ENCODE measurements around the gene AXIN2. TPM values are rescaled to one million over a fixed set of nuclear protein-coding genes. Genes with fewer than 3 reads are reported as not detected.
A peak's percentile ranks its signal among the peaks of the same experiment; 100 is the strongest.

The AXIN2 gene
- total and polyA plus RNA-seq, 2 donors from 2014 or later = 1.2 to 14.0 TPM

DNA sequence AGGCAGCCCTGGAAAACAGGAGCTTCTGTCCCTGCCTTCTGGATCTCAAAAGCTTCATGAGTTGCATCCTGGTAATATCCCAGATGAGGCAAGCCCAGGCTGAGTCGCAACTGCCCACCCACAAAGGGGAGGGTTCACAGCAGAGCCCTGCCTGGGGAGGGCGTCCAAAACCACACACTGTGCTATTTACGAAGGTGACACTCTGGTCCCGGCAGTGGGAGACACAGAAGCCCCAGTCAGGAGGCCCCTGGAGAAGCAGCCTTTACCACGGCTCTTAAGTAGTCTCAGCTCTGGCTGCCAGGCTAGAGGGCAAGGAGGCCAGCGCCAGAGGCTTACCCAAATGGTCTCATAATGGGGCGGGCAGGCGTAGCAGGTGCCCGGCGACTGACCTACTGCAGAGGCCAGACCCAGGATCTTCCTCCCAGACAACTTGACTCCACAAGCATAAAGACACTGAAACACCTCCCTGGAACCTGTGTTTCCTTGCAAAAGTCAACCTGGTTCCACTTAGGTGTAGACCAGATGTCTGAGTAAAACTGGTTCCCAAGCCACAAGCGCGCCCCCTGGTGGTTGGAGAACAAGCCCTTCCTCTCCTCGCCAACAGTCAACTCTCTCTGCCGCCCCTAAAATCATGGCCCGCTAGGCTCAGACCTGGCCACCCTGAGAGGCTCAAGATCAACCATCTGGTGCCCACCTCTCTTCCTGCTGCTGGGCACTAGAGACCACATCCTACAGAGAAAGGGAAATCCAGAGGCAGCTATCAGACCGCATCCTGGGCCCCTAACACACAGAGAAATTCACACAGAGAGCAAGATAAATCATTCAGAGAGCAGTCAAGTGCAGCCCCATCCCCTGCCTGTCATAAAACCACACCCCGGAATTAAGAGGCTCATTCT lies 5.2 kb downstream of the AXIN2 start:
- H3K4me3 ChIP-seq (ENCODE audit: low read length in 3 of 3) = peak overlapping the region in 2 of 3 donors; percentile 12 to 19
- FAIRE-seq = no peak

DNA sequence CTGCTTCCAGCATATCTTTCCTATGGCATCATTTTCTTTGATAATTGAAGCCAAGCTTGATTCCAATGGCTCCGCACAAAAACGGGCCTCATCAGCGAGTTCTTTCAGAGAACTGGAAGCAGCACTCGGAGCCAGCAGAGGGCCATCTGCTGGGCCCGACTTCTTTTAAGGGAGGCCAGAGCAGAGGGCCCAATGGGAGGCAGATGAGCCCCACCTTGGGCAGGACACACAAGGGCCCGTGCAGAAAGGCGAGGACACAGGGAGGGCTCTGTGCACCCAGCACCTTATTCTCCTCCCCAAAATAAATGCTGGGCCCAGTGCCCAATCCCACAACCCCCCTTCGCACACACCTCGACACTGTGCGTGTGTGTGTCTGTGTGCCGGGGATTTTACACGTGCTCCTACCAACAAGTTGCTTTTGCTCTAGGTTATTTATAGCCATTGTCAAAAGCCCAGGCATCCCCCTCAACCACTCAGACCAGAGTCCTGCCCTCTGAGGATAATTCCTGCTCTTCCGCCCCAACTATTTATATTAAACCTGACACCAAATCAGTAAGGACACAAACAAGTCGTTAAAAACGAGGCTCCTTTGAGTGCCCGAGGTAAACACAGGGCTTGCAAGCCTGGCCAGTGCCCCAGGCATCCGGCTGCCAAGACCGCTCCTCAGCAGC lies 6.8 kb downstream of the AXIN2 start:
- no peak overlapping the region for H3K9ac ChIP-seq (ENCODE audit: low read length in 3 of 3)

More for the DNA sequence above, 5.2 kb downstream of the AXIN2 start:
- TF ChIP-seq, protein P1, sequence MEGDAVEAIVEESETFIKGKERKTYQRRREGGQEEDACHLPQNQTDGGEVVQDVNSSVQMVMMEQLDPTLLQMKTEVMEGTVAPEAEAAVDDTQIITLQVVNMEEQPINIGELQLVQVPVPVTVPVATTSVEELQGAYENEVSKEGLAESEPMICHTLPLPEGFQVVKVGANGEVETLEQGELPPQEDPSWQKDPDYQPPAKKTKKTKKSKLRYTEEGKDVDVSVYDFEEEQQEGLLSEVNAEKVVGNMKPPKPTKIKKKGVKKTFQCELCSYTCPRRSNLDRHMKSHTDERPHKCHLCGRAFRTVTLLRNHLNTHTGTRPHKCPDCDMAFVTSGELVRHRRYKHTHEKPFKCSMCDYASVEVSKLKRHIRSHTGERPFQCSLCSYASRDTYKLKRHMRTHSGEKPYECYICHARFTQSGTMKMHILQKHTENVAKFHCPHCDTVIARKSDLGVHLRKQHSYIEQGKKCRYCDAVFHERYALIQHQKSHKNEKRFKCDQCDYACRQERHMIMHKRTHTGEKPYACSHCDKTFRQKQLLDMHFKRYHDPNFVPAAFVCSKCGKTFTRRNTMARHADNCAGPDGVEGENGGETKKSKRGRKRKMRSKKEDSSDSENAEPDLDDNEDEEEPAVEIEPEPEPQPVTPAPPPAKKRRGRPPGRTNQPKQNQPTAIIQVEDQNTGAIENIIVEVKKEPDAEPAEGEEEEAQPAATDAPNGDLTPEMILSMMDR (IDR thresholded peaks at IDR 0.05; ENCODE audit: borderline replicate concordance, extremely low read depth, insufficient read depth) = peak; percentile 78
- H3K27me3 ChIP-seq (ENCODE audit: control insufficient read depth, insufficient read depth, low read length) = no peaks in the 10 kb centered on the region
- peaks cover 0 to 3% (median 0%) of the 10 kb centered on the region in 3 donors for H3K36me3 ChIP-seq (ENCODE audit: control insufficient read depth in 2 of 3, insufficient read depth in 3 of 3, low read length in 3 of 3)
- intact Hi-C loops (cut with DNase I) = no loop called here
- DNase-seq = peak; percentile 84 to 92 (median 86)
- H3K4me1 ChIP-seq (ENCODE audit: control insufficient read depth in 2 of 3, insufficient read depth in 2 of 3, low read depth in 1 of 3, low read length in 3 of 3) = peaks cover 3 to 20% (median 17%) of the 10 kb centered on the region in 3 donors
- no peaks in the 10 kb centered on the region for H3K9me3 ChIP-seq (ENCODE audit: control insufficient read depth in 2 of 3, insufficient read depth in 1 of 3, low read length in 3 of 3)
- no peak overlapping the region for H3K27ac ChIP-seq (ENCODE audit: low read depth in 2 of 2, low read length in 2 of 2)
- peak overlapping the region in 1 of 3 donors; percentile 2 for H3K9ac ChIP-seq (ENCODE audit: low read length in 3 of 3)

DNA sequence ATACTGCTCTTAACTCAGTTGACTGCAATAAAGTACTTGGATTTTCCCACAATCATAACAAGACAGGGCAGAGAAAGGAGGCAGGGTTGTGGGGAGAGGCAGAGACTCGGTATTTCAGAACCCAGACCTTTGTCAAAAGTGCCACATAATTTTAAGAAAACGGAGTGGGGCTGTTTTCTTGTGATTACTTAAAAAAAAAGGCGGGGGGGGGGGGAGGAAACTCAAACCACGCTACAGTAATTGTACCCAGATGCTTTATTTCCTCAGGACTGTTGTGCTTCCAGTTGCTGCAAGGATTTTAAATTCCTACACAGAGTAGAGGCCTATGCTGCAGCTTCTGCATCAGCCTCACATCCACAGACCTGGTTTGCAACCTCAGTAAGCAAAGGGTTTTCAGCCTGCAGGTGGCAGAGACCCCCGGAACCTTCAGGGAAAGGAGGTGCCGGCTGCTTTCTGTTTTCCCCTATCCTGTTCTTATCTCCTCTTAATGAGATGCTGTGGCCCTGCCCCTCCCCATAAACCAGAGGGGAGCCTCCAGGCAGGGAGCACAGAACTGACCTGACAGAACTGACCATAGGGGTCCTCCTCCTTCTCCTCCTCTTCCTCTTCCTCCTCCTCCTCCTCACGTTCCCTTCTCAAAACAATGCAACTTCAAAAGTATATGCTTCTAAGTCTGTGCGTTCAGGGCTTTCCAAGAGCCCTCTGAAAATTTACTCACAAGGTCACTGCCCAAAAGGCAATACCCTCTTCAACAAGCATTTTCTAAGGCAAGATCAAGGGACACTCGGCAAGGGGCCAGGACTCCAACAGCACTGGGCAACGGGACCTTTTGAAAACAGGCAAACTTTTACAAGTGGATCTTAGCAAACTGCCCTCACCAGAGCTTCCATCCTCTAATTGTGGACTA lies 7.5 kb downstream of the AXIN2 start:
- DNase-seq (peak in 2 of 5 donors; percentile 14 to 63), FAIRE-seq (no peak)
- Histone ChIP-seq H3K9ac (ENCODE audit: low read length in 3 of 3) (no peak overlapping the region), H3K4me3 (ENCODE audit: low read length in 3 of 3) (no peak overlapping the region), H3K9me3 (ENCODE audit: control insufficient read depth in 2 of 3, insufficient read depth in 1 of 3, low read length in 3 of 3) (no peaks in the 10 kb centered on the region), H3K4me1 (ENCODE audit: control insufficient read depth in 2 of 3, insufficient read depth in 2 of 3, low read depth in 1 of 3, low read length in 3 of 3) (peaks cover 3 to 17% (median 17%) of the 10 kb centered on the region in 3 donors), H3K27ac (ENCODE audit: low read depth in 2 of 2, low read length in 2 of 2) (no peak overlapping the region), H3K27me3 (ENCODE audit: control insufficient read depth, insufficient read depth, low read length) (no peaks in the 10 kb centered on the region), H3K36me3 (ENCODE audit: control insufficient read depth in 2 of 3, insufficient read depth in 3 of 3, low read length in 3 of 3) (peaks cover 0 to 5% (median 0%) of the 10 kb centered on the region in 3 donors)
- intact Hi-C loops (cut with DNase I) = no loop called here
- TF ChIP-seq, protein P1 (IDR thresholded peaks at IDR 0.05; ENCODE audit: borderline replicate concordance, extremely low read depth, insufficient read depth) = no peak

More for the DNA sequence above, 6.8 kb downstream of the AXIN2 start:
- peaks cover 3 to 20% (median 17%) of the 10 kb centered on the region in 3 donors for H3K4me1 ChIP-seq (ENCODE audit: control insufficient read depth in 2 of 3, insufficient read depth in 2 of 3, low read depth in 1 of 3, low read length in 3 of 3)
- no peaks in the 10 kb centered on the region for H3K9me3 ChIP-seq (ENCODE audit: control insufficient read depth in 2 of 3, insufficient read depth in 1 of 3, low read length in 3 of 3)
- TF ChIP-seq, protein P1 (IDR thresholded peaks at IDR 0.05; ENCODE audit: borderline replicate concordance, extremely low read depth, insufficient read depth) = no peak
- intact Hi-C loops (cut with DNase I) = no loop called here
- no peak overlapping the region for H3K4me3 ChIP-seq (ENCODE audit: low read length in 3 of 3)
- FAIRE-seq (no peak), DNase-seq (peak in 3 of 5 donors; percentile 59 to 79 (median 69))
- no peak overlapping the region for H3K27ac ChIP-seq (ENCODE audit: low read depth in 2 of 2, low read length in 2 of 2)
- H3K36me3 ChIP-seq (ENCODE audit: control insufficient read depth in 2 of 3, insufficient read depth in 3 of 3, low read length in 3 of 3) = peaks cover 0 to 3% (median 0%) of the 10 kb centered on the region in 3 donors
- no peaks in the 10 kb centered on the region for H3K27me3 ChIP-seq (ENCODE audit: control insufficient read depth, insufficient read depth, low read length)
